HEK293 (cell line): ENCODE data around the gene NIPBL.

Experiments used
- CTCF ChIA-PET: fragments of 350-600 bp; formaldehyde crosslinking; extraction: SDS; loops from one replicate; lab custom pipeline; 2021; ENCODE audit warnings: antibody characterized with exemption; lab: Yijun Ruan, JAX
- POLR2A ChIA-PET: fragments of 300-600 bp; formaldehyde crosslinking; extraction: SDS; loops from one replicate; lab custom pipeline; 2020; ENCODE audit warnings: antibody characterized with exemption, inconsistent platforms; lab: Yijun Ruan, JAX
- H3K27ac ChIP-seq: fragments of 200-500 bp; sonication (Bioruptor generic); 2 replicates; pipeline ENCODE4 v1.5.1; 2014; ENCODE audit warnings: low read depth, low read length, control low read depth, inconsistent platforms; ENCODE audit errors: extremely low read depth
- H3K36me3 ChIP-seq, 2 experiments: fragments of 200-500 bp in 1 of 2; sonication (Bioruptor generic) in 1 of 2; 1 replicate in 1 of 2; 2 replicates in 1 of 2; pipeline ENCODE4 v1.5.1; 2014 to 2017; ENCODE audit warnings: inconsistent platforms in 2 of 2, low read length in 2 of 2; ENCODE audit not compliant: control insufficient read depth in 2 of 2, insufficient read depth in 1 of 2
- H3K4me1 ChIP-seq: fragments of 200-500 bp; sonication (Bioruptor generic); 2 replicates; pipeline ENCODE4 v1.5.1; 2014; ENCODE audit warnings: mild to moderate bottlenecking, low read length, inconsistent platforms; ENCODE audit not compliant: control insufficient read depth, insufficient read depth
- H3K4me3 ChIP-seq: 2 replicates; pipeline ENCODE4 v1.5.1; 2011; ENCODE audit warnings: low read depth, mild to moderate bottlenecking, control low read depth, low read length, moderate library complexity
- H3K9me3 ChIP-seq: fragments of 200-500 bp; sonication (Bioruptor generic); 2 replicates; pipeline ENCODE4 v1.5.1; 2014; ENCODE audit warnings: low read depth, low read length, inconsistent platforms; ENCODE audit not compliant: control insufficient read depth, insufficient read depth
- AEBP2 ChIP-seq: fragments of 450-650 bp; formaldehyde crosslinking; IDR thresholded peaks from 2 replicates; pipeline ENCODE4 v1.5.1; 2016; ENCODE audit warnings: missing biosample characterization, missing genetic modification characterization, borderline replicate concordance
- IKZF3 ChIP-seq: fragments of 450-650 bp; IDR thresholded peaks from 2 replicates; pipeline ENCODE4 v1.5.0; 2018; ENCODE audit warnings: missing biosample characterization, mild to moderate bottlenecking, missing genetic modification characterization, moderate library complexity
- PBX3 ChIP-seq: sonication (generic); formaldehyde crosslinking; IDR thresholded peaks from 2 replicates; pipeline ENCODE4 v1.8.1; 2022; ENCODE audit warnings: mild to moderate bottlenecking, moderate library complexity, missing genetic modification reagents
- PRDM10 ChIP-seq: fragments of 450-650 bp; formaldehyde crosslinking; IDR thresholded peaks from 2 replicates; pipeline ENCODE4 v1.5.1; 2016; ENCODE audit warnings: missing biosample characterization, missing genetic modification characterization
- ZBTB48 ChIP-seq: fragments of 450-650 bp; formaldehyde crosslinking; IDR thresholded peaks from 2 replicates; pipeline ENCODE4 v1.5.1; 2016; ENCODE audit warnings: missing biosample characterization, missing genetic modification characterization
- ZBTB8A ChIP-seq: fragments of 450-650 bp; formaldehyde crosslinking; IDR thresholded peaks from 2 replicates; pipeline ENCODE4 v1.5.1; 2016; ENCODE audit warnings: missing biosample characterization, missing genetic modification characterization
- ZNF10 ChIP-seq: fragments of 450-650 bp; formaldehyde crosslinking; IDR thresholded peaks from 2 replicates; pipeline ENCODE4 v1.5.1; 2017; ENCODE audit warnings: missing biosample characterization, missing genetic modification characterization
- ZNF140 ChIP-seq: fragments of 450-650 bp; formaldehyde crosslinking; IDR thresholded peaks from 2 replicates; pipeline ENCODE4 v1.5.1; 2016; ENCODE audit warnings: missing biosample characterization, missing genetic modification characterization
- ZNF16 ChIP-seq: fragments of 450-650 bp; formaldehyde crosslinking; IDR thresholded peaks from 2 replicates; pipeline ENCODE4 v1.5.1; 2016; ENCODE audit warnings: low read depth, missing biosample characterization, missing genetic modification characterization
- ZNF169 ChIP-seq: fragments of 450-650 bp; formaldehyde crosslinking; IDR thresholded peaks from 2 replicates; pipeline ENCODE4 v1.5.1; 2016; ENCODE audit warnings: missing biosample characterization, missing genetic modification characterization
- ZNF214 ChIP-seq: fragments of 450-650 bp; formaldehyde crosslinking; IDR thresholded peaks from 2 replicates; pipeline ENCODE4 v1.5.1; 2017; ENCODE audit warnings: missing biosample characterization, mild to moderate bottlenecking, missing genetic modification characterization, borderline replicate concordance
- ZNF239 ChIP-seq: fragments of 450-650 bp; formaldehyde crosslinking; IDR thresholded peaks from 2 replicates; pipeline ENCODE4 v1.5.1; 2016; ENCODE audit warnings: missing biosample characterization, missing genetic modification characterization
- ZNF354C ChIP-seq: fragments of 450-650 bp; formaldehyde crosslinking; IDR thresholded peaks from 2 replicates; pipeline ENCODE4 v1.5.1; 2016; ENCODE audit warnings: missing biosample characterization, missing genetic modification characterization, low read depth, borderline replicate concordance
- ZNF426 ChIP-seq: fragments of 450-650 bp; formaldehyde crosslinking; IDR thresholded peaks from 2 replicates; pipeline ENCODE4 v1.5.1; 2017; ENCODE audit warnings: missing biosample characterization, missing genetic modification characterization, mild to moderate bottlenecking, inconsistent platforms, moderate library complexity
- ZNF521 ChIP-seq: fragments of 450-650 bp; formaldehyde crosslinking; IDR thresholded peaks from 2 replicates; pipeline ENCODE4 v1.5.1; 2017; ENCODE audit warnings: missing biosample characterization, mild to moderate bottlenecking, missing genetic modification characterization
- ZNF529 ChIP-seq: fragments of 450-650 bp; formaldehyde crosslinking; IDR thresholded peaks from 2 replicates; pipeline ENCODE4 v1.5.1; 2017; ENCODE audit warnings: missing genetic modification characterization, missing biosample characterization; ENCODE audit not compliant: insufficient replicate concordance
- ZNF580 ChIP-seq: fragments of 450-650 bp; formaldehyde crosslinking; IDR thresholded peaks from 2 replicates; pipeline ENCODE4 v1.5.1; 2016; ENCODE audit warnings: missing biosample characterization, missing genetic modification characterization
- ZNF585B ChIP-seq: fragments of 450-650 bp; formaldehyde crosslinking; IDR thresholded peaks from 2 replicates; pipeline ENCODE4 v1.5.1; 2016; ENCODE audit warnings: missing biosample characterization, missing genetic modification characterization
- ZNF610 ChIP-seq: fragments of 450-650 bp; formaldehyde crosslinking; IDR thresholded peaks from 2 replicates; pipeline ENCODE4 v1.5.1; 2016; ENCODE audit warnings: missing biosample characterization, missing genetic modification characterization, borderline replicate concordance
- ZNF670 ChIP-seq: fragments of 450-650 bp; formaldehyde crosslinking; IDR thresholded peaks from 2 replicates; pipeline ENCODE4 v1.5.1; 2016; ENCODE audit warnings: missing biosample characterization, missing genetic modification characterization, low read depth
- ZNF692 ChIP-seq: fragments of 450-650 bp; formaldehyde crosslinking; IDR thresholded peaks from 2 replicates; pipeline ENCODE4 v1.5.1; 2016; ENCODE audit warnings: missing biosample characterization, missing genetic modification characterization
- ZNF843 ChIP-seq: fragments of 450-650 bp; formaldehyde crosslinking; IDR thresholded peaks from 2 replicates; pipeline ENCODE4 v1.5.1; 2016; ENCODE audit warnings: missing biosample characterization, missing genetic modification characterization
- ZSCAN16 ChIP-seq: fragments of 450-650 bp; formaldehyde crosslinking; IDR thresholded peaks from 2 replicates; pipeline ENCODE4 v1.5.1; 2016; ENCODE audit warnings: missing biosample characterization, missing genetic modification characterization
- ZSCAN18 ChIP-seq: fragments of 450-650 bp; formaldehyde crosslinking; IDR thresholded peaks from 2 replicates; pipeline ENCODE4 v1.5.1; 2016; ENCODE audit warnings: missing biosample characterization, missing genetic modification characterization
- TF ChIP-seq, protein P1 (sequence below): fragments of 450-650 bp; formaldehyde crosslinking; IDR thresholded peaks from 2 replicates; pipeline ENCODE4 v1.5.1; 2017; ENCODE audit warnings: missing biosample characterization, missing genetic modification characterization

Gene NIPBL

GRCh38 chr5:36875051-36875789, 1.3 kb upstream of the NIPBL start:
- POLR2A ChIA-PET: interaction anchor here (1.0 to 4.7 kb wide), 5 partner anchors 9 to 139 kb away, joined by 3 to 22 read pairs (median 12); no protein-coding TSS in a partner anchor
- Histone ChIP-seq H3K4me1 (peaks cover 12% of the 10 kb centered on the region), H3K4me3 (peak overlapping the region; percentile 95), H3K27ac (peak overlapping the region; percentile 99), H3K9me3 (no peaks in the 10 kb centered on the region), H3K36me3 (peaks cover 5 to 7% of the 10 kb centered on the region in 2 experiments)
- CTCF ChIA-PET: interaction anchor here (0.8 to 2.3 kb wide), 6 partner anchors 9 to 144 kb away, joined by 3 to 12 read pairs (median 4); no protein-coding TSS in a partner anchor
- TF ChIP-seq AEBP2 (tag by site-specific recombination): no peak
- no peak for TF ChIP-seq ZNF16 (tag by site-specific recombination)
- peak; percentile 91 for TF ChIP-seq ZNF10 (tag by site-specific recombination)
- peak; percentile 16; the same call in 1 of the 2 replicates for TF ChIP-seq ZSCAN16 (tag by site-specific recombination)
- TF ChIP-seq ZSCAN18 (tag by site-specific recombination): no peak
- no peak; the same call in 1 of the 2 replicates for TF ChIP-seq ZNF214 (tag by site-specific recombination)
- TF ChIP-seq ZNF521 (tag by site-specific recombination): no peak
- peak; percentile 28; the same call in 1 of the 2 replicates for TF ChIP-seq ZNF692 (tag by site-specific recombination)
- no peak for TF ChIP-seq PBX3
- no peak; the same call in 1 of the 2 replicates for TF ChIP-seq ZNF426 (tag by site-specific recombination)
- TF ChIP-seq ZNF239: no peak
- no peak for TF ChIP-seq ZNF610
- TF ChIP-seq ZNF670: no peak
- TF ChIP-seq PRDM10 (tag by site-specific recombination): peak; percentile 88
- no peak for TF ChIP-seq ZNF580 (tag by site-specific recombination)
- TF ChIP-seq ZNF585B (tag by site-specific recombination): no peak
- TF ChIP-seq, protein P1, sequence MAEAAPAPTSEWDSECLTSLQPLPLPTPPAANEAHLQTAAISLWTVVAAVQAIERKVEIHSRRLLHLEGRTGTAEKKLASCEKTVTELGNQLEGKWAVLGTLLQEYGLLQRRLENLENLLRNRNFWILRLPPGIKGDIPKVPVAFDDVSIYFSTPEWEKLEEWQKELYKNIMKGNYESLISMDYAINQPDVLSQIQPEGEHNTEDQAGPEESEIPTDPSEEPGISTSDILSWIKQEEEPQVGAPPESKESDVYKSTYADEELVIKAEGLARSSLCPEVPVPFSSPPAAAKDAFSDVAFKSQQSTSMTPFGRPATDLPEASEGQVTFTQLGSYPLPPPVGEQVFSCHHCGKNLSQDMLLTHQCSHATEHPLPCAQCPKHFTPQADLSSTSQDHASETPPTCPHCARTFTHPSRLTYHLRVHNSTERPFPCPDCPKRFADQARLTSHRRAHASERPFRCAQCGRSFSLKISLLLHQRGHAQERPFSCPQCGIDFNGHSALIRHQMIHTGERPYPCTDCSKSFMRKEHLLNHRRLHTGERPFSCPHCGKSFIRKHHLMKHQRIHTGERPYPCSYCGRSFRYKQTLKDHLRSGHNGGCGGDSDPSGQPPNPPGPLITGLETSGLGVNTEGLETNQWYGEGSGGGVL (tag by site-specific recombination): no peak
- no peak for TF ChIP-seq ZNF169 (tag by site-specific recombination)
- no peak for TF ChIP-seq ZNF140 (tag by site-specific recombination)
- TF ChIP-seq IKZF3: peak; percentile 78
- no peak for TF ChIP-seq ZNF354C (tag by site-specific recombination)
- TF ChIP-seq ZNF529: no peak
- TF ChIP-seq ZBTB48 (tag by site-specific recombination): no peak; the same call in 1 of the 2 replicates
- 0 out of 2 replicates have a peak, but pooled peaks have one; percentile 10 for TF ChIP-seq ZNF843 (tag by site-specific recombination)
- TF ChIP-seq ZBTB8A (tag by site-specific recombination): no peak
